ENCODE results near the gene ADAMTS10.
"Not testable (repeated sequence)": the region's sequence is repeated elsewhere in the genome, so short reads cannot be mapped to it uniquely, and the experiment has no call there.

The ADAMTS10 gene
- total RNA-seq, result 8.4 reads per million, percentile 28 among the genes with 10 or more reads in this experiment

GRCh38 chr19:8610041-8610935 is at the start of gene ADAMTS10:
Gene ADAMTS10, minus strand, starts transcription at chr19:8610715. Its CDS starts 5,005 bp downstream, at chr19:8605710.
- DNase-seq, result peak; percentile 24

GRCh38 chr19:8659905-8660304 is 49.4 kb upstream of the ADAMTS10 start:
- DNase-seq, result no peak

GRCh38 chr19:8657869-8658268 is 47.4 kb upstream of the ADAMTS10 start:
- DNase-seq, result no peak

GRCh38 chr19:8655340-8655709 is 44.8 kb upstream of the ADAMTS10 start:
- peak; percentile 29 for DNase-seq

- DNase-seq, result peak; percentile 51
Observed at GRCh38 chr19:8654591-8655339, 44.2 kb upstream of the ADAMTS10 start.

GRCh38 chr19:8648240-8648639 is 37.7 kb upstream of the ADAMTS10 start:
- no peak for DNase-seq

GRCh38 chr19:8643860-8644653 is 33.5 kb upstream of the ADAMTS10 start:
- DNase-seq, result no peak

- no peak for DNase-seq
Observed at GRCh38 chr19:8642561-8642960, 32.0 kb upstream of the ADAMTS10 start.

- DNase-seq, result no peak
Observed at GRCh38 chr19:8641908-8642547, 31.5 kb upstream of the ADAMTS10 start.

- no peak for DNase-seq
Observed at GRCh38 chr19:8641221-8641907, 30.8 kb upstream of the ADAMTS10 start.

- DNase-seq, result no peak
Observed at GRCh38 chr19:8640402-8641004, 30.0 kb upstream of the ADAMTS10 start.

GRCh38 chr19:8639821-8640401 is 29.4 kb upstream of the ADAMTS10 start:
- DNase-seq, result no peak

GRCh38 chr19:8638078-8638619 is 27.6 kb upstream of the ADAMTS10 start:
- DNase-seq, result no peak

- not testable (repeated sequence) for DNase-seq
Observed at GRCh38 chr19:8637070-8637469, 26.6 kb upstream of the ADAMTS10 start.

GRCh38 chr19:8635422-8635821 is 24.9 kb upstream of the ADAMTS10 start:
- no peak for DNase-seq

GRCh38 chr19:8631425-8631819 is 20.9 kb upstream of the ADAMTS10 start:
- no peak for DNase-seq

GRCh38 chr19:8630796-8631424 is 20.4 kb upstream of the ADAMTS10 start:
- no peak for DNase-seq

- DNase-seq, result no peak
Observed at GRCh38 chr19:8629996-8630683, 19.6 kb upstream of the ADAMTS10 start, which contains the start of gene NFILZ. Gene NFILZ, plus strand, starts transcription at chr19:8630633. Its CDS starts 46,133 bp downstream, at chr19:8676766.

- no peak for DNase-seq
Observed at GRCh38 chr19:8629184-8629583, 18.7 kb upstream of the ADAMTS10 start.

All from effector CD4-positive, alpha-beta T cell (primary cell).